Endothelial cell of umbilical vein (primary cell): ENCODE data around the gene SYK. TPM values are rescaled to one million over a fixed set of nuclear protein-coding genes. Genes with fewer than 3 reads are reported as not detected.

Source experiments
- BruUV-seq: library from RNA; stranded (reverse); fragments of 400-500 nt; replicated peaks from 2 replicates; lab custom pipeline; 2021; lab: Mats Ljungman, UMichigan
- CTCF ChIA-PET: fragments of 300-600, 350-600 bp; sonication (Branson Sonifier 250); formaldehyde crosslinking; loops from one replicate; lab custom pipeline; 2021; ENCODE audit warnings: antibody characterized with exemption, inconsistent platforms; lab: Charles Lee
- POLR2A ChIA-PET: fragments of 300-600, 350-600 bp; sonication (Branson Sonifier 250); formaldehyde crosslinking; loops from one replicate; lab custom pipeline; 2021; ENCODE audit warnings: antibody characterized with exemption, inconsistent platforms; lab: Charles Lee
- DNase-seq: peaks from one replicate; pipeline ENCODE4 v3.0.0-alpha.2; 2011; ENCODE audit warnings: low read depth, low spot score
- FAIRE-seq: peaks from 2 replicates; lab custom pipeline; 2011; peaks lifted over from hg19 to GRCh38; lab: Jason Lieb, UNC
- H2AFZ ChIP-seq: 2 replicates; pipeline ENCODE4 v1.6.0; 2012; ENCODE audit warnings: low read depth, low read length, control low read depth, inconsistent platforms
- H3K27ac ChIP-seq: 2 replicates; pipeline ENCODE4 v1.5.1; 2011; ENCODE audit warnings: low read depth, mild to moderate bottlenecking, control low read depth, low read length, moderate library complexity; ENCODE audit not compliant: insufficient read depth
- H3K27me3 ChIP-seq, 2 experiments: 2 replicates each; pipeline versions ENCODE4 v1.6.0 to v1.6.1; 2011; ENCODE audit warnings: low read length in 2 of 2, mixed read lengths in 1 of 2; ENCODE audit not compliant: control insufficient read depth in 2 of 2, insufficient read depth in 2 of 2
- H3K36me3 ChIP-seq, 2 experiments: 2 replicates in 1 of 2; 3 replicates in 1 of 2; pipeline ENCODE4 v1.5.1; 2011; ENCODE audit warnings: low read length in 2 of 2, mild to moderate bottlenecking in 1 of 2, moderate library complexity in 1 of 2; ENCODE audit not compliant: control insufficient read depth in 2 of 2, insufficient read depth in 2 of 2; ENCODE audit errors: extremely low read depth in 1 of 2
- H3K4me1 ChIP-seq: 3 replicates; pipeline ENCODE4 v1.5.1; 2011; ENCODE audit warnings: mild to moderate bottlenecking, low read length; ENCODE audit not compliant: control insufficient read depth, insufficient read depth; ENCODE audit errors: extremely low read depth
- H3K4me2 ChIP-seq: 2 replicates; pipeline ENCODE4 v1.6.1; 2011; ENCODE audit warnings: low read length, control low read depth, mixed read lengths; ENCODE audit not compliant: insufficient read depth
- H3K4me3 ChIP-seq, 3 experiments: fragments of 200-600 bp in 1 of 3; sonication (generic), shearing (Covaris generic) in 1 of 3; replicated peaks in 1 of 3; 2 replicates each; pipeline ENCODE4 v1.5.1; 2011 to 2016; ENCODE audit warnings: control low read depth in 3 of 3, low read length in 3 of 3, mild to moderate bottlenecking in 2 of 3, inconsistent platforms in 1 of 3, low read depth in 1 of 3, moderate library complexity in 1 of 3; ENCODE audit not compliant: insufficient read depth in 1 of 3
- H3K79me2 ChIP-seq: 2 replicates; pipeline ENCODE4 v1.6.0; 2012; ENCODE audit warnings: low read length, inconsistent platforms; ENCODE audit not compliant: control insufficient read depth, insufficient read depth
- H3K9ac ChIP-seq: replicated peaks from 2 replicates; pipeline ENCODE3; 2011; ENCODE audit warnings: low read length, control low read depth; ENCODE audit not compliant: insufficient read depth; ENCODE audit errors: extremely low read depth
- H3K9me1 ChIP-seq: replicated peaks from 3 replicates; pipeline ENCODE4 v1.6.0; 2011; ENCODE audit warnings: mild to moderate bottlenecking, low read length; ENCODE audit not compliant: control insufficient read depth, insufficient read depth; ENCODE audit errors: extremely low read depth
- H3K9me3 ChIP-seq: replicated peaks from 2 replicates; pipeline ENCODE4 v1.5.1; 2012; ENCODE audit warnings: low read length, inconsistent platforms; ENCODE audit not compliant: control insufficient read depth, insufficient read depth
- H4K20me1 ChIP-seq: replicated peaks from 2 replicates; pipeline ENCODE3; 2011; ENCODE audit warnings: mild to moderate bottlenecking, low read length; ENCODE audit not compliant: control insufficient read depth, insufficient read depth; ENCODE audit errors: extremely low read depth
- EZH2 ChIP-seq: IDR thresholded peaks from 2 replicates; pipeline ENCODE4 v1.6.1; 2012; ENCODE audit warnings: borderline replicate concordance, low read depth, mild to moderate bottlenecking, moderate library complexity, low read length, inconsistent platforms; ENCODE audit not compliant: severe bottlenecking
- FOS ChIP-seq: IDR thresholded peaks from 2 replicates; pipeline ENCODE4 v1.6.1; 2011; ENCODE audit warnings: mild to moderate bottlenecking, low read length, moderate library complexity, borderline replicate concordance; ENCODE audit not compliant: insufficient read depth
- GATA2 ChIP-seq: IDR thresholded peaks from 2 replicates; pipeline ENCODE4 v1.7.0; 2011; ENCODE audit warnings: low read depth, mild to moderate bottlenecking, moderate library complexity, mixed read lengths, low read length; ENCODE audit not compliant: insufficient read length, insufficient read depth
- JUN ChIP-seq: IDR thresholded peaks from 2 replicates; pipeline ENCODE4 v1.6.1; 2011; ENCODE audit warnings: borderline replicate concordance, low read depth; ENCODE audit not compliant: insufficient read length, insufficient read depth
- MYC ChIP-seq: IDR thresholded peaks from one replicate; pipeline ENCODE4 v1.6.1; 2011; ENCODE audit warnings: mild to moderate bottlenecking, low read depth, low read length
- POLR2A ChIP-seq: IDR thresholded peaks from 2 replicates; pipeline ENCODE4 v1.6.1; 2012; ENCODE audit warnings: low read depth, mild to moderate bottlenecking, control low read depth, low read length
- POLR2AphosphoS5 ChIP-seq: IDR thresholded peaks from 2 replicates; pipeline ENCODE4 v1.6.1; 2012; ENCODE audit warnings: low read depth, mild to moderate bottlenecking, control low read depth, low read length, moderate library complexity; ENCODE audit not compliant: insufficient read depth
- dilution Hi-C: fragments of 300-500 bp; cut with MboI; formaldehyde crosslinking; loops from one replicate; pipeline ENCODE4 v1.15.0; 2019; ENCODE audit warnings: low sequenced_read_pairs; ENCODE audit not compliant: extremely low pct_ligation_motif_present
- intact Hi-C: fragments of 100-400 bp; cut with micrococcal nuclease; formaldehyde crosslinking; loops from one replicate; pipeline ENCODE4 v1.10.0; 2022
- polyA plus RNA-seq, 4 experiments: library from polyadenylated mRNA; depleted of rRNA in 3 of 4; stranded (reverse) in 3 of 4; unstranded in 1 of 4; fragments of >200 nt; gene quantifications; 2 replicates each; pipeline versions ENCODE4 v1.2.1 to v1.2.3, GENCODE V29; 2011 to 2012; ENCODE audit warnings: missing spikeins in 1 of 4
- total RNA-seq: library from RNA; stranded (reverse); gene quantifications from 2 replicates; pipeline ENCODE4 v1.2.3, GENCODE V29; 2021
- TF ChIP-seq, protein P1 (sequence below): IDR thresholded peaks from 2 replicates; pipeline ENCODE4 v1.6.1; 2011; ENCODE audit not compliant: insufficient read depth, insufficient read length
- TF ChIP-seq, protein P2 (sequence below), 2 donors: IDR thresholded peaks; 1 replicate in 1 of 2; 2 replicates in 1 of 2; pipeline ENCODE4 v1.5.1; 2011; ENCODE audit warnings: low read length in 2 of 2, mild to moderate bottlenecking in 2 of 2, moderate library complexity in 2 of 2, control low read depth in 1 of 2, inconsistent platforms in 1 of 2, low read depth in 1 of 2; ENCODE audit not compliant: insufficient read depth in 1 of 2; ENCODE audit errors: extremely low read depth in 1 of 2

Gene SYK
- total and polyA plus RNA-seq, 2 donors (not counting 3 experiments of a cell fraction or from before 2014, with no cell fraction given), result not detected

DNA sequence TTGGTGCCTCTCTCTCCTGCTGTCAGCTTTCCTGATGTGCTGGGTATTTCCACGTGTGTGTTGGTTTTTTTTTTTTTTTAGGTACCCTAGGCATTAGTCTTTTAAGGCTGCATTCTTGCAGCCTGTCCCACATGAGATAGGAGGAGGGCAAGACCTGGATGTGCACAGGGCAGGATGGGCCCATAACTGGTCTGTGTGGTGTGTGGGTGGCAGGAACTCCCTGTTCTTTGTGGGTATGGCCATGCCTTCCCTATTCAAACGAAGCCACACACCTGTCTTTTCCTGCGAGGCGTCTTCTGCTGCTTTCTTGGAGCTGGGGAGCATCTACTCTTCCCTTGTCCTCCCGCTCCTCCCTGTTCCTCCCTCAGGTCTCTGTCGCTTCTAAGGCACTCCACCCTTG lies 6.8 kb downstream of the SYK start:
- H3K9me1 ChIP-seq, result no peaks in the 10 kb centered on the region
- no peaks in the 10 kb centered on the region for H3K9me3 ChIP-seq
- intact Hi-C loops, result no loop called here
- no peak overlapping the region for H2AFZ ChIP-seq
- BruUV-seq, result no TSS peak
- CTCF ChIA-PET, result no interaction called here
- dilution Hi-C loops, result no loop called here
- TF ChIP-seq, protein P1, sequence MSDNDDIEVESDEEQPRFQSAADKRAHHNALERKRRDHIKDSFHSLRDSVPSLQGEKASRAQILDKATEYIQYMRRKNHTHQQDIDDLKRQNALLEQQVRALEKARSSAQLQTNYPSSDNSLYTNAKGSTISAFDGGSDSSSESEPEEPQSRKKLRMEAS, result no peak
- TF ChIP-seq, protein P2, sequence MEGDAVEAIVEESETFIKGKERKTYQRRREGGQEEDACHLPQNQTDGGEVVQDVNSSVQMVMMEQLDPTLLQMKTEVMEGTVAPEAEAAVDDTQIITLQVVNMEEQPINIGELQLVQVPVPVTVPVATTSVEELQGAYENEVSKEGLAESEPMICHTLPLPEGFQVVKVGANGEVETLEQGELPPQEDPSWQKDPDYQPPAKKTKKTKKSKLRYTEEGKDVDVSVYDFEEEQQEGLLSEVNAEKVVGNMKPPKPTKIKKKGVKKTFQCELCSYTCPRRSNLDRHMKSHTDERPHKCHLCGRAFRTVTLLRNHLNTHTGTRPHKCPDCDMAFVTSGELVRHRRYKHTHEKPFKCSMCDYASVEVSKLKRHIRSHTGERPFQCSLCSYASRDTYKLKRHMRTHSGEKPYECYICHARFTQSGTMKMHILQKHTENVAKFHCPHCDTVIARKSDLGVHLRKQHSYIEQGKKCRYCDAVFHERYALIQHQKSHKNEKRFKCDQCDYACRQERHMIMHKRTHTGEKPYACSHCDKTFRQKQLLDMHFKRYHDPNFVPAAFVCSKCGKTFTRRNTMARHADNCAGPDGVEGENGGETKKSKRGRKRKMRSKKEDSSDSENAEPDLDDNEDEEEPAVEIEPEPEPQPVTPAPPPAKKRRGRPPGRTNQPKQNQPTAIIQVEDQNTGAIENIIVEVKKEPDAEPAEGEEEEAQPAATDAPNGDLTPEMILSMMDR (IDR thresholded peaks at IDR 0.05; ENCODE audit: extremely low read depth in 1 of 2, insufficient read depth in 1 of 2, low read depth in 1 of 2, low read length in 2 of 2), result no peak
- TF ChIP-seq GATA2 (no peak), EZH2 (no peak), FOS (no peak), POLR2AphosphoS5 (no peak), MYC (no peak), POLR2A (no peak), JUN (no peak)
- FAIRE-seq, result no peak
- DNase-seq, result no peak
- H3K27me3 ChIP-seq, result peaks cover 0 to 2% of the 10 kb centered on the region in 2 experiments
- POLR2A ChIA-PET, result no interaction called here
- H3K4me2 ChIP-seq, result no peak overlapping the region
- no peaks in the 10 kb centered on the region for H4K20me1 ChIP-seq
- no peaks in the 10 kb centered on the region for H3K79me2 ChIP-seq
- no peaks in the 10 kb centered on the region for H3K36me3 ChIP-seq
- no peak overlapping the region for H3K27ac ChIP-seq
- H3K4me3 ChIP-seq, result no peak overlapping the region
- H3K4me1 ChIP-seq, result no peaks in the 10 kb centered on the region
- no peak overlapping the region for H3K9ac ChIP-seq
